Measurements from ENCODE around the gene KIAA1958. TPM values are rescaled to one million over a fixed set of nuclear protein-coding genes. Genes with fewer than 3 reads are reported as not detected.

Gene KIAA1958
- total and polyA plus RNA-seq, 2 of the 8 experiments (the other 6 are each of a cell fraction or from before 2014, with no cell fraction given) = 11.4 to 43.8 TPM

DNA sequence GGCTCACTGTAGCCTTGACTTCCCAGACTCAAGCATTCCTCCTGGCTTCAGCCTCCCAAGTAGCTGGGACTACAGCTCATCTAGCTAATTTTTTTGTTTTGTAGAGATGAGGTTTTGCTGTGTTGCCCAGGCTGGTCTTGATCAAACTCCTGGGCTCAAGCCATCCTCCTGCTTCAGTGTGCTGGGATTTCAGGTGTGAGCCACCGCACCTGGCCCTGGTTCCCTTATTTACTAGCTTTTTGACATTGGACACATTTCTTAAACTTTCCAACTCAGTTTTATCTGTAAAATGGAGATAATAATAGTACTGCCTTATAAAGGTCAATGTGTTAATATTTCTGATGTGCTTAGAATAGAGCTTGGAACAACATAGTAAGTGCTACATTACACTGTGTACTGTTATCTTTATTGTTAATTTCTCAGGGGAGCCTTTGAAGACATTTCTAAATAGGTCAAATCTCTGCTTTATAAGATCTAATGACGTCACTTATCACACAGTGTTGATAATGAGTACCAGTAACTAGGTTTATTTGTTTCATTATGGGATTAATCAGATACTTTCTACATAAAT is 66.7 kb downstream of the KIAA1958 start:
- no peak for FAIRE-seq
- WGBS, 2 experiments (ENCODE audit: extremely low coverage in 1 of 2, insufficient coverage in 1 of 2, insufficient read length in 1 of 2, insufficient replicate concordance in 2 of 2, low coverage in 1 of 2, low lambda C conversion rate in 2 of 2, missing lambda C conversion rate in 1 of 2) = 97% methylated on average over 2 of the region's 2 CpGs; no CpG with 5 or more reads in 1 of the 2 experiments
- TF ChIP-seq KDM5A (IDR thresholded peaks at IDR 0.05; ENCODE audit: low read length) (no peak), EP300 (IDR thresholded peaks at IDR 0.05; ENCODE audit: borderline replicate concordance in 1 of 2, low read depth in 2 of 2, low read length in 2 of 2) (no peak), NRF1 (IDR thresholded peaks at IDR 0.05; ENCODE audit: low read depth, low read length) (no peak), GABPA (IDR thresholded peaks at IDR 0.05; ENCODE audit: borderline replicate concordance, insufficient read depth, low read length) (no peak), RFX5 (IDR thresholded peaks at IDR 0.05; ENCODE audit: borderline replicate concordance, low read depth, low read length) (no peak), YY1 (IDR thresholded peaks at IDR 0.05; ENCODE audit: low read depth, low read length) (no peak), GTF2F1 (IDR thresholded peaks at IDR 0.05; ENCODE audit: borderline replicate concordance, low read depth, low read length) (no peak), RAD21 (IDR thresholded peaks at IDR 0.05 in 1 of 2, conservative IDR thresholded peaks at IDR 0.05 in 1 of 2; ENCODE audit: low read depth in 2 of 2, low read length in 2 of 2) (no peak), EZH2 (IDR thresholded peaks at IDR 0.05; ENCODE audit: low read depth, low read length, severe bottlenecking) (no peak), SAP30 (IDR thresholded peaks at IDR 0.05; ENCODE audit: insufficient read depth, insufficient replicate concordance, low read length) (no peak)
- TF ChIP-seq, protein P1, sequence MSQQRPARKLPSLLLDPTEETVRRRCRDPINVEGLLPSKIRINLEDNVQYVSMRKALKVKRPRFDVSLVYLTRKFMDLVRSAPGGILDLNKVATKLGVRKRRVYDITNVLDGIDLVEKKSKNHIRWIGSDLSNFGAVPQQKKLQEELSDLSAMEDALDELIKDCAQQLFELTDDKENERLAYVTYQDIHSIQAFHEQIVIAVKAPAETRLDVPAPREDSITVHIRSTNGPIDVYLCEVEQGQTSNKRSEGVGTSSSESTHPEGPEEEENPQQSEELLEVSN (IDR thresholded peaks at IDR 0.05) = no peak

More for the DNA sequence above, 66.7 kb downstream of the KIAA1958 start:
- H3K27me3 ChIP-seq (replicated peaks in 1 of 4; ENCODE audit: control insufficient read depth in 3 of 4, extremely low read depth in 1 of 4, insufficient read depth in 3 of 4, low read length in 3 of 4) = no peaks in the 10 kb centered on the region
- H3K23ac ChIP-seq (ENCODE audit: insufficient read length) = no peak overlapping the region
- no peak overlapping the region for H2BK120ac ChIP-seq (replicated peaks; ENCODE audit: low read depth, low read length)
- no peak overlapping the region for H4K91ac ChIP-seq (replicated peaks; ENCODE audit: insufficient read length, low read length)
- no peaks in the 10 kb centered on the region for H3K9me3 ChIP-seq (ENCODE audit: insufficient read depth in 2 of 2, low read depth in 1 of 2, low read length in 1 of 2)
- H3K9ac ChIP-seq (replicated peaks in 1 of 4; ENCODE audit: extremely low read depth in 1 of 4, low read depth in 3 of 4, low read length in 3 of 4) = no peak overlapping the region
- H2BK20ac ChIP-seq (ENCODE audit: low read length) = no peak overlapping the region
- H3K79me1 ChIP-seq (ENCODE audit: low read depth, low read length) = peaks cover 10% of the 10 kb centered on the region
- H3K23me2 ChIP-seq (ENCODE audit: low read depth, low read length) = no peaks in the 10 kb centered on the region
- no peak overlapping the region for H4K8ac ChIP-seq (ENCODE audit: extremely low read depth, insufficient read depth, low read length)
- CTCF ChIA-PET (ENCODE audit: partially characterized antibody) = interaction anchor here (1.8 kb wide), 1 partner anchor 67 kb away, joined by 4 read pairs; the partner anchor contains the start of gene KIAA1958
- H2AK5ac ChIP-seq (ENCODE audit: low read depth, low read length) = no peak overlapping the region
- no peak overlapping the region for H3K14ac ChIP-seq (ENCODE audit: insufficient read length)
- H2BK12ac ChIP-seq (ENCODE audit: low read depth, low read length) = no peak overlapping the region
- no peak overlapping the region for H2AFZ ChIP-seq (ENCODE audit: low read length)
- H3K4me1 ChIP-seq (replicated peaks in 1 of 4; ENCODE audit: control insufficient read depth in 3 of 4, insufficient read depth in 4 of 4, low read length in 3 of 4) = peaks cover 13 to 25% (median 23%) of the 10 kb centered on the region in 4 experiments; a peak in 6 of 7 replicates
- H2BK5ac ChIP-seq (ENCODE audit: low read depth, low read length) = no peak overlapping the region
- DNase-seq (ENCODE audit: low read depth in 1 of 2, low spot score in 2 of 2) = no peak
- H3K4me2 ChIP-seq (ENCODE audit: insufficient read depth in 1 of 2, low read depth in 2 of 2, low read length in 2 of 2) = no peak overlapping the region
- peaks cover 12 to 18% of the 10 kb centered on the region in 2 experiments for H4K20me1 ChIP-seq (replicated peaks in 1 of 2; ENCODE audit: control insufficient read depth in 1 of 2, insufficient read depth in 2 of 2, low read length in 2 of 2)
- peaks cover 3 to 90% of the 10 kb centered on the region in 2 experiments; a peak in 3 of 4 replicates for H3K79me2 ChIP-seq (ENCODE audit: control insufficient read depth in 1 of 2, insufficient read depth in 2 of 2, low read length in 2 of 2)
- H3K4ac ChIP-seq (replicated peaks; ENCODE audit: insufficient read length, low read depth, low read length) = no peak overlapping the region
- no peak overlapping the region for H3K56ac ChIP-seq (replicated peaks; ENCODE audit: insufficient read length, low read depth, low read length)
- H4K5ac ChIP-seq (ENCODE audit: insufficient read length, low read depth, low read length) = no peak overlapping the region
- POLR2A ChIA-PET (ENCODE audit: partially characterized antibody) = interaction anchor here (0.9 to 1.4 kb wide), 3 partner anchors 9 to 137 kb away, joined by 3 read pairs; partner anchors contain the start of gene KIAA1958
- no peaks in the 10 kb centered on the region for H3K36me3 ChIP-seq (ENCODE audit: control insufficient read depth in 2 of 4, insufficient read depth in 4 of 4, low read length in 3 of 4)
- no peak overlapping the region for H2BK15ac ChIP-seq (ENCODE audit: low read length)
- H3K18ac ChIP-seq (ENCODE audit: extremely low read depth, low read length) = no peak overlapping the region
- H3K27ac ChIP-seq (ENCODE audit: low read depth, low read length) = no peak overlapping the region
- no peak overlapping the region for H3K4me3 ChIP-seq (ENCODE audit: extremely low read depth in 1 of 4, insufficient read depth in 2 of 4, low read depth in 3 of 4, low read length in 4 of 4)

Measured in H1 (cell line).